LNCAP (cell line): ENCODE data around the gene EDC4.

ENCODE experiments used
- TF ChIP-seq, protein P1 (sequence below): fragments of 450-650 bp; IDR thresholded peaks from 2 replicates; pipeline ENCODE4 v1.5.1; 2017; ENCODE audit warnings: mild to moderate bottlenecking

Gene EDC4

DNA sequence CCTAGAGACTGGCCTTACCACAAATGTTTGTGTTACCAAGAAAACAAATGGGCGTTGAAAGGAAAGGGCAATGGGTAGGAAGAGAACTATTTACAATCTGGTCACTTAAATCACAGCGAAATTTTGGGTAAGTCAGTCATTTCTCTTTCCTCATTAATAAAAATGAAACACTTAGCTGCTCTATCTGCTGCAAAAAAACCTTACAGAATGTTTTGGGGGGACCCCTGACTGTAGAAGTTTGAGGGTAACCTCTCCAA is 26.9 kb upstream of the EDC4 start:
- TF ChIP-seq, protein P1, sequence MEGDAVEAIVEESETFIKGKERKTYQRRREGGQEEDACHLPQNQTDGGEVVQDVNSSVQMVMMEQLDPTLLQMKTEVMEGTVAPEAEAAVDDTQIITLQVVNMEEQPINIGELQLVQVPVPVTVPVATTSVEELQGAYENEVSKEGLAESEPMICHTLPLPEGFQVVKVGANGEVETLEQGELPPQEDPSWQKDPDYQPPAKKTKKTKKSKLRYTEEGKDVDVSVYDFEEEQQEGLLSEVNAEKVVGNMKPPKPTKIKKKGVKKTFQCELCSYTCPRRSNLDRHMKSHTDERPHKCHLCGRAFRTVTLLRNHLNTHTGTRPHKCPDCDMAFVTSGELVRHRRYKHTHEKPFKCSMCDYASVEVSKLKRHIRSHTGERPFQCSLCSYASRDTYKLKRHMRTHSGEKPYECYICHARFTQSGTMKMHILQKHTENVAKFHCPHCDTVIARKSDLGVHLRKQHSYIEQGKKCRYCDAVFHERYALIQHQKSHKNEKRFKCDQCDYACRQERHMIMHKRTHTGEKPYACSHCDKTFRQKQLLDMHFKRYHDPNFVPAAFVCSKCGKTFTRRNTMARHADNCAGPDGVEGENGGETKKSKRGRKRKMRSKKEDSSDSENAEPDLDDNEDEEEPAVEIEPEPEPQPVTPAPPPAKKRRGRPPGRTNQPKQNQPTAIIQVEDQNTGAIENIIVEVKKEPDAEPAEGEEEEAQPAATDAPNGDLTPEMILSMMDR, result no peak

DNA sequence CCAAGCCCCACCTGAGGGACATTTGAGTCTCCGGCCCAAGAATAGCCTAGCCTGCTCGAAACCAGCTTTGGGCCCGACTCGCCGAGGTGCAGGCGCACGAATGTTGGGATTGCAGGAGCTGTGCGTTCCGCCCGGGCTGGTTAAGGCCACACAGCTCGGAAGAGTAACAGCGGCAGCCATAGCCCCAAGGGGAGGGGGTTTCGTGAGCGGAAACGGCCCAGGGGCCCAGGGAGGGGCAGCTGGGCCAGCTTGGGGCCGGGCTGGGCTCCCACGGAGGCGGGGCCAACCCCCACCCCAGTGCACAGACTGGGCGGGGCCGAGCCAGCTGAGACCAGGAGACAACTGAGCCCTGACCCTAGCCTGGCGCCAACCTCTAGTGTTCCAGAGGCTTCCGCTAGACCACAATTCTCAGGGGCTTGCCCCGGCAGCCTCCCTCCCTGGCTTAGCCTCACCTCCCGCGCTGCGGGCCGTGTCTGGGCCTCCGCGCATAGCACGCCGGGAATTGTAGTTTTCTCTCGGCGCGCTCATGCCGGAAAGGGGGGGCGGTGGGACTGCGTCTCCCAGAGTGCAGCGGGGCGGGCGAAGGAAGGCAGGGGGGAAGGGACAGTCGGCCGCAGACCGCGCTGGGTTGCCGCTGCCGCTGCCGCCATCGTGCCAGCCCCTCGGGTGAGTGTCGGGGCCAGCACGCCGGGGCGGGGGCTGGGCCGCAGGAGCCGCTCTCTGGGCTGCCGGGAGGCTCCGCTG is 26.4 kb upstream of the EDC4 start, which contains the start of gene NUTF2:
NUTF2 (plus strand) TSS at position 614 of the 744 bp plus-strand sequence. CDS start 18,198 bp downstream, outside the sequence.
- TF ChIP-seq, protein P1, result no peak

DNA sequence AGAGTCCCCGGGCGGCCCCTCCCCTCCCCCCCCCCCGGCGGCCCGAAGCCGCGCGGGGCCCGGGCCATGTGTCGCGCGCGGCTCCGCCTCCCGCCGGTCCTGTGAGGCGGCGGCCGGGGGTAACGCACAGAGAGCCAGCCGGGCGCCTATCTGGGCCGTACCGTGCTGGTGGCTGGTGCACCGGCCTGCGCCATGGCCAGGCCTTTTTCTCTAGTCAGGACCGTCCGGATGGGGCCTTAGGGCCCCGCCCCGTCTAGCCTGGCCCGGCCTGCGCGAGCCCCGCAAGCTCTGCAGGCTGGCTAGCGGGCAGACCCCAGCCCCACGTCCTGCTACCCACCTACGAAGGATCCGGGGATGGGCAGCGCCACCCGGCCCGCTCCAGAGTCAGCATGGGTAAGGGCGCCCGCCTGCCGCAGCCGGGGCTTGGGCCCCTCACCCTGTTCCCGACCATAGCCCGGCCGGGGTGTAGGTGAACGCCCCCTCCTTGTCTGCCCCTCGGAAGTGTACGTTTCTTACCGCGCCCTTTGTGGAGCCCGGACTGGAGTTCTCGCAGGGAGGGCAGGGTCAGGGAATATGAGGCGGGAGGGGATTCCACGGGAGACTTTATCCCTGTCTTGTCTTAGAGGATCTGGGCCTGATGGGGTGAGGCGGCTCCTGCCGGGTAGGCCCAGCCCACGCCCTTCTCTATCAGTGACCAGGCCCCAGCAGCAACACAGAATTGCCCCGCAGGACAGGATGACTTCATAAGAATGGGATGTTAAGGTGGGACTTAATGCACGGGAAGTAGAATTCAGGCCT is 25.6 kb upstream of the EDC4 start, which contains the start of gene CENPT:
CENPT (minus strand) TSS at position 630 of the 798 bp plus-strand sequence. CDS start 13,834 bp downstream, outside the sequence.
- TF ChIP-seq, protein P1, result no peak

DNA sequence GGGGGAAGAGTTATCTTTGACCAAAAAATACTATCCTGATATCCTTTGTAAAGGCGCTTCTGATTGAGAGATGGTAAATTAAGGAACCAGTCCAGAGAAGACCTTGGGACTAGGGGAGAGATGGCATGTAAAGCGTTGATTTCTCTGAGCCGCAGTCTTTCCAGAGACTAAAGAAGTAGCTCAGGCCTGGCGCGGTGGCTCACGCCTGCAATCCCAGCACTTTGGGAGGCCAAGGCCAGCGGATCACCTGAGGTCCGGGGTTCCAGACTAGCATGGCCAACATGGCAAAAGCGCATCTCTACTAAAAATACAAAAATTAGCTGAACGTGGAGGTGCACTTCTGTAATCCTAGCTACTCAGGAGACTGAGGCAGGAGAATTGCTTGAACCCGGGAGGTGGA is 24.7 kb upstream of the EDC4 start:
- TF ChIP-seq, protein P1, result no peak

DNA sequence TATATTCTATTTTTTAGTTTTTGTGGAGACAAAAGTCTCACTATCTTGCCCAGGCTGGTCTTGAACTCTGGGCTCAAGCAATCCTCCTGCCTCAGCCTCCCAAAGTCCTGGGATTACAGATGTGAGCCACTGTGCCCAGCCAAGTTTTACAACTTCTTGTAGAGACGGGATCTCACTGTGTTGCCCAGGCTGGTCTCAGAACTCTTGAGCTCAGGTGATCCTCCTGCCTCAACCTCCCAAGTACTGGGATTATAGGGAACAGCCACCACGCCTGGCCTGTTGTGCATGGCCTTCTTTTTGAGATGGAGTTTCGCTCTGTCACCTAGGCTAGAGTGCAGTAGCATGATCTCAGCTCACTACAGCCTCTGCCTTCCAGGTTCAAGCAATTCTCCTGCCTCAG is 19.2 kb upstream of the EDC4 start:
- TF ChIP-seq, protein P1, result no peak

DNA sequence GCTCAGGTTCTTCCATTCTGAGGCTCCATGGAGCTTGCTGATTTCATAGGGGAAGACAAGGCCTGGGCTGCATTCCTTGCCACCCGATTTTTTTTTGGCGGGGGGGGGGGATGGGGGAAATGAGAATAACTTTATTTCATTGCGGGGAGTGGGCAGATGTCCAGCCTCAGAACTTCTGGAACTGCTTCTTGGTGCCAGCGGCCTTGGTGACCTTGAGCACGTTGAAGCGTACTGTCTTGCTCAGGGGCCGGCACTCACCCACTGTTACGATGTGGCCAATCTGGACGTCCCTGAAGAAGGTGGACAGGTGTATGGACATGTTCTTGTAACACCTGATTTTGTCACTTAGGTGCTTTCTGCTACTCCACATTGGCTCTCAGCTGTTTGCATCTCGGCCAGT is 17.1 kb upstream of the EDC4 start:
- TF ChIP-seq, protein P1, result no peak

DNA sequence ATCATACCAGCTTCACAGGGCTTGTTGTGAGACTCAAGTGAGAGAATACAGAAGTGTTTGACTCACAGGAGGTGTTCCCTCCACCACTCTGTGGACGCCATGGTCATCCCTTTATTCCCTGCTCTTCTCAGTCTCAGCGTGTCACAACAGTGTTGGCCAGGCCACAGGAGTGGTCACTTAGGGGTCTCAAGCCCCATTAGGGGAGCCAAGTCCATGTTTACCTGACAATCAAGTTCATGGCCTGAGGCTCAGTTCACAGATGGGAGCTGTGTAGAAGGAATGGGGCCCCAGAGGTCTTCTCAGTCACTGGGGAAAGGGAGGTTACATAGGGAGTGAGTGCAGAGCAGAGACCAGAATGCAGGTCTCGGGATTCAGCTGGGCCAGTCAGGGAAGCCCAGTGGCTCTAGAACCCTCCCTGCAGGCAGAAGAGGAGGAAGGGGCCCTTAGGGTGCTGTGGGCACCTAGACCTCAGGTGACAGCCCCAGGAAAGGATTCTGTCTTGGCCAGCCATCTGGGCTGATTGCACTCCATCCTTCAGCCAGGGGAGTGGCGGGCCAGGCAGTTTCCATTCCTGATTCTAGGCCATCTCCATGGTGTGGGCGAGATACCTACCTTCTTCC is 15.8 kb upstream of the EDC4 start:
- TF ChIP-seq, protein P1, result no peak
